ENCODE data around the gene PBLD.

DNA sequence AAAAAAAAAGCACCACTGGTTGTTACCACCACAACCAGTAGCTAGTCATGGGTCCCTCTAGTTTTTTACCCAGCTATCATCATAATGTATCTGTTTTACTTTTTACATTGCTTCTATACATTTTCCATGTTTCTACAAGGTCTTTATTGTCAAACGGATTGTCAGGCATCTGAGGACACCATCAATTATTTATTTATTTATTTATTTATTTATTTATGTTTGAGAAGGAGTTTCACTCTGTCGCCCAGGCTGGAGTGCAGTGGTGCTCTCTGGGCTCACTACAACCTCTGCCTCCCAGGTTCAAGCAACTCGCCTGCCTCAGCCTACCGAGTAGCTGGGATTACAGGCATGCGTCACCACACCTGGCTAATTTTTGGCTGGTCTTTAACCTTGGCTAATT, 29.9 kb downstream of the PBLD start:
- TF ChIP-seq, protein P1, sequence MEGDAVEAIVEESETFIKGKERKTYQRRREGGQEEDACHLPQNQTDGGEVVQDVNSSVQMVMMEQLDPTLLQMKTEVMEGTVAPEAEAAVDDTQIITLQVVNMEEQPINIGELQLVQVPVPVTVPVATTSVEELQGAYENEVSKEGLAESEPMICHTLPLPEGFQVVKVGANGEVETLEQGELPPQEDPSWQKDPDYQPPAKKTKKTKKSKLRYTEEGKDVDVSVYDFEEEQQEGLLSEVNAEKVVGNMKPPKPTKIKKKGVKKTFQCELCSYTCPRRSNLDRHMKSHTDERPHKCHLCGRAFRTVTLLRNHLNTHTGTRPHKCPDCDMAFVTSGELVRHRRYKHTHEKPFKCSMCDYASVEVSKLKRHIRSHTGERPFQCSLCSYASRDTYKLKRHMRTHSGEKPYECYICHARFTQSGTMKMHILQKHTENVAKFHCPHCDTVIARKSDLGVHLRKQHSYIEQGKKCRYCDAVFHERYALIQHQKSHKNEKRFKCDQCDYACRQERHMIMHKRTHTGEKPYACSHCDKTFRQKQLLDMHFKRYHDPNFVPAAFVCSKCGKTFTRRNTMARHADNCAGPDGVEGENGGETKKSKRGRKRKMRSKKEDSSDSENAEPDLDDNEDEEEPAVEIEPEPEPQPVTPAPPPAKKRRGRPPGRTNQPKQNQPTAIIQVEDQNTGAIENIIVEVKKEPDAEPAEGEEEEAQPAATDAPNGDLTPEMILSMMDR (IDR thresholded peaks at IDR 0.05; ENCODE audit: low read depth, low read length) = no peak
- no peak for TF ChIP-seq POLR2A (IDR thresholded peaks at IDR 0.05; ENCODE audit: extremely low read depth, insufficient read length)
- TF ChIP-seq, protein P2, sequence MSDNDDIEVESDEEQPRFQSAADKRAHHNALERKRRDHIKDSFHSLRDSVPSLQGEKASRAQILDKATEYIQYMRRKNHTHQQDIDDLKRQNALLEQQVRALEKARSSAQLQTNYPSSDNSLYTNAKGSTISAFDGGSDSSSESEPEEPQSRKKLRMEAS (IDR thresholded peaks at IDR 0.05; ENCODE audit: low read depth, low read length) = no peak

Measured in NB4 (cell line).